Breast epithelium (tissue), 3 donors: Measurements from ENCODE around the gene TANC1.

Experiments
- CTCF ChIP-seq, 3 donors: fragments of 450-650 bp; IDR thresholded peaks; one replicate each; pipeline ENCODE4 v1.5.1; 2016 to 2017; ENCODE audit warnings: antibody characterized with exemption in 3 of 3, mild to moderate bottlenecking in 3 of 3, moderate library complexity in 3 of 3
- POLR2A ChIP-seq: fragments of 450-650 bp; IDR thresholded peaks from one replicate; pipeline ENCODE4 v1.6.1; 2016; ENCODE audit warnings: antibody characterized with exemption, mild to moderate bottlenecking, moderate library complexity
- POLR2AphosphoS5 ChIP-seq, 3 donors: sonication (generic); formaldehyde crosslinking; IDR thresholded peaks; one replicate each; pipeline ENCODE4 v1.6.1; 2017; ENCODE audit warnings: antibody characterized with exemption in 3 of 3

- TF ChIP-seq POLR2A (no peak), CTCF (IDR thresholded peaks at IDR 0.05) (no peak), POLR2AphosphoS5 (IDR thresholded peaks at IDR 0.05) (no peak)
Observed at GRCh38 chr2:159051661-159052060, 83.2 kb downstream of the TANC1 start.
